Natural killer cell treated with Interleukin-12 subunit alpha and Interleukin-12 subunit beta and Interleukin-15 and Interleukin-18, amount 100 ng/mL, for 72 hours (primary cell): Measurements from ENCODE around the gene MSLN. TPM values are rescaled to one million over a fixed set of nuclear protein-coding genes. Genes with fewer than 3 reads are reported as not detected.
"Not testable (repeated sequence)": the region's sequence is repeated elsewhere in the genome, so short reads cannot be mapped to it uniquely, and the experiment has no call there.

Source experiments
- ATAC-seq, 2 donors: fragments of 150-1000 bp; cut with Tn5 transposase in 1 of 2; sonication (Bioruptor Pico), chemical (Tn5 transposase) in 1 of 2; 2 replicates each; pipeline ENCODE4 v1.10.0; 2021
- DNase-seq: peaks from one replicate; pipeline ENCODE4 v3.0.0; 2022; ENCODE audit warnings: low spot score
- H3K27ac Mint-ChIP-seq, 2 donors: 1 replicate in 1 of 2; 2 replicates in 1 of 2; pipeline ENCODE4 v1.8.0; 2022; ENCODE audit warnings: mixed read lengths in 2 of 2, mild to moderate bottlenecking in 1 of 2, moderate library complexity in 1 of 2
- H3K27me3 Mint-ChIP-seq, 2 donors: 1 replicate in 1 of 2; 2 replicates in 1 of 2; pipeline ENCODE4 v1.8.0; 2022; ENCODE audit warnings: mixed read lengths in 2 of 2
- H3K36me3 Mint-ChIP-seq: one replicate; pipeline ENCODE4 v1.8.0; 2022; ENCODE audit warnings: mixed read lengths
- H3K4me1 Mint-ChIP-seq, 2 donors: 1 replicate in 1 of 2; 2 replicates in 1 of 2; pipeline ENCODE4 v1.8.0; 2022; ENCODE audit warnings: low read depth in 2 of 2, mixed read lengths in 2 of 2, mild to moderate bottlenecking in 1 of 2
- H3K4me3 Mint-ChIP-seq: one replicate; pipeline ENCODE4 v1.8.0; 2022; ENCODE audit warnings: mixed read lengths
- H3K9me3 Mint-ChIP-seq: 2 replicates; pipeline ENCODE4 v1.8.0; 2022; ENCODE audit warnings: mixed read lengths
- total RNA-seq, 2 donors: library from RNA; stranded (reverse); gene quantifications; one replicate each; pipeline ENCODE4 v1.2.3, GENCODE V29; 2022

Gene MSLN
- total RNA-seq, 2 donors from 2014 or later: not detected

DNA sequence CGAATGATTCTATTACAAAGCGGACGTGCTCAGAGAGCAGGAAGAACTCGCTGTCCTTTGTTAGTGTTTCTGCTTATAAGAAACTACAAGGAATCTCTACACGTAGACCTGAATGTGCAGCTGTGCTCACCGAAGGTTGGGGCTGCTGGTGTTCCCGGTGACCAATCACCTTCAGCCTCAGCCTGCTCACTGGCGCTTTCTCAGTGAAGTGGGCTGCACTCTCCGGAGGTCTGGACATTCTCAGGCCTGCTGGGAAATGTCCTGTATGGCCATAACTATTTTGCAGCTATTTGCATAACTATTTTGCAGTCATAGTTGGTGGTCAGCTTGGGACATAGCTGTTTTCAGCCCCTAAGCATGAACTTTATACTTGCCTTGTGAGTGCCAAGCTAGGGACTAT is 10.0 kb upstream of the MSLN start:
- H3K27ac Mint-ChIP-seq: no peak overlapping the region
- H3K27me3 Mint-ChIP-seq: no peaks in the 10 kb centered on the region
- no peaks in the 10 kb centered on the region for H3K36me3 Mint-ChIP-seq
- H3K9me3 Mint-ChIP-seq: no peaks in the 10 kb centered on the region
- ATAC-seq: no peak
- DNase-seq: no peak
- no peak overlapping the region for H3K4me3 Mint-ChIP-seq
- H3K4me1 Mint-ChIP-seq: no peaks in the 10 kb centered on the region

DNA sequence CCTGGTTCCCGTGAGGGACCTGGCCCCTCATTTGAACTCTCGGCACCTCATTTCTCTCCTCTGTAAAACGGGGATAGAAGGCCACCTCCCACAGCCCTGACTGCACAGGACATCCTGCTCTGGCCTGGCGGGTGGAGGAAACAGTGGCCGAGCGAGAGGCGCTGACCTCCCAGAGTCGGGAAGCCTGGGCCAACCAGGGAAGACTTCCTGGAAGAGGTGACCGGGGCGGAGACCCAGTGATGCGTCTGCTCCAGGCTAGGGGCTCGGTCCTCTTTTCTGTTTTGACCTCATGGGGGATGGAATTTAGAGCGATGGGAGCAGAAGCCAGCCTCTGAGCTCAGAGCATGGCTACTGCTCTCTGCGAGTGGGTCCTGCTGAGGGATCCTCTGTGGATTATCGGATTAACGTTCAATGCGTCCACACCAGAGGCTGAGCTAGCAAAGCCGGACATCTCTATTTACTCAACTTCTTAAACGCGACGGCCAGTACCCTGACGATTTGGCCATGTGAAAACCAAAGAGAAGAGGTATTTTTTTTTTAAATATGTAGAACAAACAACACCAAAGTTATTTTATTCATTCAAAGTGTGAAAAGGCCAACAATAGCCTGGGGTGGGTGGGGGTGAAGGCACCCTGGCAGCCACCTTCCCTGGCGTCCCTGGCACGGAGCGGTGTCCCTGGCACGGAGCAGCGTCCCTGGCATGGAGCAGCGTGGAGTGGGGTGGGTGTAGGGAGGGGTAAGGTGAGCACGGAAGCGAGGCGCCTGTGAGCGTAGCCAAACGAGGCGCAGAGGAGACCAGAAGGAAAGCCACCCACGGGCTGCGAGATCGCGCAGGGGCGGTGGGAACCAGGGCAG is 9.2 kb upstream of the MSLN start:
- Mint-ChIP-seq H3K36me3 (no peaks in the 10 kb centered on the region), H3K4me1 (no peaks in the 10 kb centered on the region), H3K9me3 (no peaks in the 10 kb centered on the region), H3K4me3 (no peak overlapping the region), H3K27ac (no peak overlapping the region), H3K27me3 (peaks cover 0 to under 1% of the 10 kb centered on the region in 2 donors)
- ATAC-seq (peak in 1 of 2 donors; percentile 33), DNase-seq (no peak)

DNA sequence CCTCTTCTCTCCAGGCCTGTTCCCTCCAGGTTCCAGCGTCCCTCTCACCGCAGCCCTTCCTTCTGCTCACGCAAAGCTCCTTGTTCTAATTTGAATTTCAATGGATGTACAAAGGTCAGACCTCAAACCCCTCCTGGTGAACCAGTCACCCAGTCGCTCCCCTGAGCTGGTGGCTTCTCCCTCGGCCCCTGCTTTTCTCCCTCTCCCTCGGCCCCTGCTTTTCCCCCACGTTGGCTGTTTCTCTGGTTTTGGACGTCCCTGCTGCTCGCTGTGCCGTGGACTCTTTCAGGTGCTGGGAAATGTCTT is 8.6 kb upstream of the MSLN start:
- H3K36me3 Mint-ChIP-seq: no peaks in the 10 kb centered on the region
- no peak for ATAC-seq
- peaks cover 0 to 3% of the 10 kb centered on the region in 2 donors for H3K27me3 Mint-ChIP-seq
- H3K27ac Mint-ChIP-seq: no peak overlapping the region
- no peaks in the 10 kb centered on the region for H3K9me3 Mint-ChIP-seq
- H3K4me3 Mint-ChIP-seq: no peak overlapping the region
- H3K4me1 Mint-ChIP-seq: no peaks in the 10 kb centered on the region
- DNase-seq: no peak

DNA sequence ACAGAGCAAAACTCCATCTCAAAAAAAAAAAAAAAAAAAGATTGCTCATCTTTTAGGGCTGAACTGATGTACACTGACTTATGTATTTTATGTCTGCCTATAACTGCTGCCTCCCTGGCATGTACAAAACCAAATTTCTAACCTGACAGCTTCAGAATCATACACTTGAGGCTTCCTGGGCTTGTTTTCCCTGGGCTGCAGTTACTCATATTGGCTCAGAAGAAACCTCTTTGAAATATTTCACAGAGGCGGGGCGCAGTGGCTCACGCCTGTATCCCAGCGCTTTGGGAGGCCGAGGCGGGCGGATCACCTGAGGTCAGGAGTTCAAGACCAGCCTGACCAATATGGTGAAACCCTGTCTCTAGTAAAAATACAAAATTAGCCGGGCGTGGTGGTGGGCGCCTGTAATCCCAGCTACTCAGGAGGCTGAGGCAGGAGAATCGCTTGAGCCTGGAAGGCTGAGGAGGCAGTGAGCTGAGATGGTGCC is 6.4 kb upstream of the MSLN start:
- not testable (repeated sequence) for H3K36me3 Mint-ChIP-seq, H3K4me1 Mint-ChIP-seq, DNase-seq, H3K27me3 Mint-ChIP-seq, H3K9me3 Mint-ChIP-seq, H3K4me3 Mint-ChIP-seq, H3K27ac Mint-ChIP-seq, ATAC-seq

DNA sequence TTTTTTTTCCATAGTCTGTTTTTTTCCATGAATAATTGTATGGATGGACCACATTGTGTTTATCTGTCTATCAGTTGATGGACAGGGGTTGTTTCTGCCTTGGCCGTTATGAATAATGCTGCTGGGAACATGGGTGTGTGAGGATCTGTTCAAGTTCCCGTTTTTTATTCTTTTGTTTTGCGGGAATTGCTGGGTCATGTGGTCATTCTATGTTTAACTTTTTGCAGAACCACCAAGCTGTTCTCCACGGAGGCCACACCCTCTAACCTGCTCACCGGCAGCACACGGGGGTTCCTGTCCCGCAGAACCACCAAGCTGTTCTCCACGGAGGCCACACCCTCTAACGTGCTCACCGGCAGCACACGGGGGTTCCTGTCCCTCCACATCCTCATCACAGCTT is 5.9 kb upstream of the MSLN start:
- peaks cover 5 to 6% of the 10 kb centered on the region in 2 donors for H3K4me1 Mint-ChIP-seq
- no peak overlapping the region for H3K27ac Mint-ChIP-seq
- H3K27me3 Mint-ChIP-seq: peaks cover 3 to 8% of the 10 kb centered on the region in 2 donors
- no peak for ATAC-seq
- no peaks in the 10 kb centered on the region for H3K9me3 Mint-ChIP-seq
- DNase-seq: no peak
- no peaks in the 10 kb centered on the region for H3K36me3 Mint-ChIP-seq
- no peak overlapping the region for H3K4me3 Mint-ChIP-seq

DNA sequence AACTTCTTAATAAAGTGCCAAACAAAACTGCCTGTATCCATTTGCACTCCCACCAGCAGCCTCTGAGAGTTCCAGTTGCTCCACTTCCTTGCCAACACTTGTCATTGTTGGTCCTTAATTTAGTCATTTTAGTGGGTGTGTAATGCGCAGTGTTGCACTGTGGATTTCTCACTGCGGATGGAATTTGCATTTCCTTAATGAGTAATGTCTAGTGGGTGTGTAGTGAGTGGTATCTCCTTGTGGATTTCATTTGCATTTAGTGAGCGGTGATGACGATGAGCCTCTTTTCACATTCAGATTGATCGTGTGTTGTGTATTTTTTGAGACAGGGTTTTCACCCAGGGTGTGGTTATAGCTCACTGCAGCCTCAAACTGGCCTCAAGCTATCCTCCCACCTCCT is 4.1 kb upstream of the MSLN start:
- DNase-seq (no peak), ATAC-seq (no peak)
- Mint-ChIP-seq H3K36me3 (no peaks in the 10 kb centered on the region), H3K4me1 (peaks cover 5 to 6% of the 10 kb centered on the region in 2 donors), H3K4me3 (no peak overlapping the region), H3K27ac (no peak overlapping the region), H3K27me3 (peaks cover 3 to 8% of the 10 kb centered on the region in 2 donors), H3K9me3 (no peaks in the 10 kb centered on the region)

DNA sequence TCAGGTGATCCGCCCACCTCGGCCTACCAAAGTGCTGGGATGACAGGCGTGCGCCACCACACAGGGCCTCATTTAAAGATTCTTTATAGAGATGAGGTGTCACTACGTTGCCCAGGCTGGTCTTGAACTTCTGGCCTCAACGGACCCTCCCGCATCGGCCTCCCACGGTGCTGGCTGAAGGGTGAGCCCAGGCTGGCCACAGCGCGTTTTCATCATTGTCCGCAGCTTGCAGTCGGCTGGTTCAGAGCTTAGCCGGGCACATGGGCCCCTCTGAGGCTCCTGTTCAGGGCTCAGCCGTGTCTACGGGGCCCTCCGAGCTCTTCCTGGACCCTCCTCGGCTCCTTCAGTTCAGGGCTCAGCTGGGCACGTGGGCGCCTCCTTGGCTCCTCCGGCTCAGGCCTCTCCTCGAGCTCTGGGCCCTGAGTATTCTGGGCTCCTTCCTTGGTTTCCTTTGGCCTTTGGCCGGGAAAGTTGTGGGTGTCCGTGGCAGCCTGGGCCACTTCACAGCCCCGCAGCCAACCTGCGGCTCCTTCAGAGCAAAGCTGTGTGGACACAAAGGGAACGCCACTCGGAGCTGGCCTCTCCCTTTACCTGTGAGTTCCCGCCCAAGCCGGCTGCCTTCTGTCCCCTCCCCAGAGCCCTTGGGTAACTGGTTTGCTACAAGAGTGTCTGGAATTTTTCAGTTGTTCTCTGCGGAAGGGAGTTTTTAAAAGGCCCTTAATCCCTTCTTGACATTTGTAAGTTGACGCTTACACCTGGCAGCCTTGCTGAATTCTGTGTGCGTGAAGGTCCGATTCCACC is 1.2 kb upstream of the MSLN start:
- no peaks in the 10 kb centered on the region for H3K9me3 Mint-ChIP-seq
- no peak overlapping the region for H3K4me3 Mint-ChIP-seq
- H3K27ac Mint-ChIP-seq: no peak overlapping the region
- ATAC-seq: no peak
- H3K4me1 Mint-ChIP-seq: peaks cover 5 to 6% of the 10 kb centered on the region in 2 donors
- no peak for DNase-seq
- no peaks in the 10 kb centered on the region for H3K36me3 Mint-ChIP-seq
- H3K27me3 Mint-ChIP-seq: peaks cover 3 to 8% of the 10 kb centered on the region in 2 donors

DNA sequence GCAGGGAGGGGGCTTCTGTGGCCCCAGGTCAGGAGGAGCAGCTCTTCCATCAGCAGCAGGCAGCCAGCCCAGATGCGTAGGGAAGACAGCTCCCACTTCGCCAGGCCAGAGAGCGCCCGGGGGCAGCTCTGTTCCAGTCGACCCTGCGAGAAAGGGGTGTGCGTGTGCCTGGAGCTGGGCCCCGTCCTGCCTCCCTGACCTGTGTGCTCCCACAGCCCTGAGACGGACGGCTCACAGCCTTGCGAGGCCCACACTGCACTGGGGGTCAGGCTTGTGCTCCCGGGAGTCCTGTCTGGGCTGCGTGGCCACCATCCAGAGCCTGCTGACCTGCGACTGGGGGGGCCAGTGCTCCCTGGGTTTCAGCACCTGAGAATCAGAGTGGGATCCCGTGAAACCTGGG is 469 bp upstream of the MSLN start:
- H3K27ac Mint-ChIP-seq: no peak overlapping the region
- DNase-seq (no peak), ATAC-seq (no peak)
- no peaks in the 10 kb centered on the region for H3K36me3 Mint-ChIP-seq
- no peaks in the 10 kb centered on the region for H3K9me3 Mint-ChIP-seq
- no peak overlapping the region for H3K4me3 Mint-ChIP-seq
- peaks cover 5 to 6% of the 10 kb centered on the region in 2 donors for H3K4me1 Mint-ChIP-seq
- peaks cover 3 to 8% of the 10 kb centered on the region in 2 donors for H3K27me3 Mint-ChIP-seq

DNA sequence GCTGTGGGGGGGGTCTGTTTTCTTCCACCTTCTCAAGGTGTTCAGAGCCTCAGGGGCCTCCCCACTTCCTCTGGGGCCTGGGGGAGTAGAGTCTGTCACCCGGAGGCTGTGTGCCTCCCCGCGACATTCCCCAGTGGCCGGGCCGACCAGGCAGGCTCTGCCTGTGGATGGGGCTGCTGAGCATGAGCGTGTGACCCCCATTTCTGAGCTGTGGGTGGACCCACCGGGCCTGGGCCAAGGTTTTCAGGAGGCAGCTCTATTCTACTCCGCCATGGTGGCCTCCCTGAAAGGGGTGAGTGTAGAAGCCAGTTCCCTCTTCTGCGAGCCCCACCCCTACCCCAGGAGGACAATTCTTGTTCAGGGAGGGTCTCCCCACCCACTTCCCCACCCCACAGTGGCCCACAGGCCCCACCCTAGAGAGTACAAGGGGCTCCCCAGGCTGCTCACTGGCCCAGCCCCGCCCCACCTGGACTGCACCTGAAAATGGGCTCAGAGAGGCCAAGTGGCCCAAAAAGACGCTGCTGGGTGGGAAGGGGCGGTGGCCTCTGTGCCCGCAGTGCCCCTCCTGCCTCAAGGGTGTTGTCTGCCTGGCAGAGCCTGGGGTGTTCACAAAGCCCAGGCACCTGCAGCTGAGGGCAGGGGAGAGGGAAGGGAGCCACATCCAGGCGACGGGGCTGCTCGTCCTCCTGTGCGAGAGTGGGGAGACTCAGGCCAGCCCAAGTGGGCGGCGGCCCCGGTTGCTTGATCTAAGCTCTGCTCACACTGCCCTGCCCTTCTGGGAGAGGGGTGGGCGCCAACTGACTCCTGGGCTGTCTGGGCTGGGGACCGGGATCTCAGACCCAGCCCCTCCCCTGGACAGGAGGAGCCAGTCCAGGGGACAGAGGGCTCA is 1.3 kb downstream of the MSLN start:
- Mint-ChIP-seq H3K36me3 (no peaks in the 10 kb centered on the region), H3K27ac (no peak overlapping the region), H3K27me3 (peaks cover 0 to 8% of the 10 kb centered on the region in 2 donors), H3K4me3 (no peak overlapping the region), H3K4me1 (peaks cover 5 to 6% of the 10 kb centered on the region in 2 donors), H3K9me3 (no peaks in the 10 kb centered on the region)
- ATAC-seq (no peak), DNase-seq (no peak)

DNA sequence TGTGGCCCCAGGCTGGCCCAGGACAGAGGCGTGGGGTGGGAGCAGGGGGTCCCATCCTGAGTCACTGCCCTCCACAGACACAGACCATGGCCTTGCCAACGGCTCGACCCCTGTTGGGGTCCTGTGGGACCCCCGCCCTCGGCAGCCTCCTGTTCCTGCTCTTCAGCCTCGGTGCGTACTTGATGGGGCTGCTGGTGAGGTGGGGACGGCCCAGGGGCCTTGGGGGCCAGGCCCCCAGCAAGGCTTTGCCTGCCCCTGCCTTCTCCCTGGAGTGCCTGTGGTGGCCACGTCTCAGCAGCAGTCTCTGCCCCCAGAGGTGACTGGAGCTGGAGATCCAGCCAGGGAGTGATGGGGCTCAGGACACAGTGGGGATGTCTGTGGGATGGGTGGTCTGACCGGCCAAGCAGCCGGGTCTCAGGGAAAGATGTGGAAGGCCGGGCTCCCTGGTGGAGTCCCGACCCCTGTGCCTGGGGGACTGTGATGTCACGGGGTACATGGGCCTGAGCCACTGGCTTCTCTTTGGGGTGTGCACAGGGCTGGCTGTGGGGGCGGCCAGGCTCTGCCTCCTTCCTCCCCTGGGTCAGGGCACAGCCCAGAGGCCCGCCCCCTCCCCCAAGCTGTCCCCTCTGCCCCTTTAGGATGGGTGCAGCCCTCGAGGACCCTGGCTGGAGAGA is 2.2 kb downstream of the MSLN start:
- H3K4me3 Mint-ChIP-seq: no peak overlapping the region
- H3K4me1 Mint-ChIP-seq: peaks cover 2 to 3% of the 10 kb centered on the region in 2 donors
- no peaks in the 10 kb centered on the region for H3K9me3 Mint-ChIP-seq
- peaks cover 0 to 4% of the 10 kb centered on the region in 2 donors for H3K27me3 Mint-ChIP-seq
- ATAC-seq: no peak
- no peaks in the 10 kb centered on the region for H3K36me3 Mint-ChIP-seq
- no peak overlapping the region for H3K27ac Mint-ChIP-seq
- DNase-seq: no peak

DNA sequence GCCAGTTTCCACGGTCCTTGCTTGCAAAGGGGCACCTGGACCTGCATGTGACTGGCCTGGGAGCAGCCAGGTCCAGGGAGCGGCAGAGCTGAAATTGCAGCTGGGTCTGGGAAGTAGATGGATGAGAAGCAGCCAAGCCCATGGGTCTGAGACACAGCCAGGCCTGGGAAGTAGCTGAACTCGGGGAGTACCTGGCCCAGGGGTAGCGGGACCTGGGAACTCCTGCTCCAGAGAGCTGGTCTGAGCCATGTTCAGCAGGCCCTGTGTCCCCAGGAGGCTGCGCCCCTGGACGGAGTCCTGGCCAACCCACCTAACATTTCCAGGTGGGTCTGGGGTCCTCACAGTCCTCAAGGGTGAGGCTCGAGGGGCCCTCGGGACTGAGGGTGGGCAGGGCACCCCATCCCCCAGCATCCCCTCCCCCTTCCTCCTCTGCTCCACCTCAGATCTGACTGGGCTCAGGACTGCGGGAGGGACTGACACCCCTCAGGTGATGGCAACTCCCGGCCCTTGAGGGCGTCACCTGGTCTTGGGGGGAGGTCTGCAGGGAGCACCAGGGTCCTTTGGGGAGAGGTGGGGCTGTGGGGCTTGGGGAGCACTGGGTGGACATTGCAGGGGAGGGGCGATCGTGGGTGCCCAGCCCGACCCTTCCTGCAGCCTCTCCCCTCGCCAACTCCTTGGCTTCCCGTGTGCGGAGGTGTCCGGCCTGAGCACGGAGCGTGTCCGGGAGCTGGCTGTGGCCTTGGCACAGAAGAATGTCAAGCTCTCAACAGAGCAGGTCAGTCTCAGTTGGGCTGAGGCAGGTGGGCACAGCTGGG is 3.0 kb downstream of the MSLN start:
- Mint-ChIP-seq H3K36me3 (no peaks in the 10 kb centered on the region), H3K4me1 (no peaks in the 10 kb centered on the region), H3K27me3 (no peaks in the 10 kb centered on the region), H3K27ac (no peak overlapping the region), H3K4me3 (no peak overlapping the region), H3K9me3 (no peaks in the 10 kb centered on the region)
- no peak for DNase-seq
- no peak for ATAC-seq

DNA sequence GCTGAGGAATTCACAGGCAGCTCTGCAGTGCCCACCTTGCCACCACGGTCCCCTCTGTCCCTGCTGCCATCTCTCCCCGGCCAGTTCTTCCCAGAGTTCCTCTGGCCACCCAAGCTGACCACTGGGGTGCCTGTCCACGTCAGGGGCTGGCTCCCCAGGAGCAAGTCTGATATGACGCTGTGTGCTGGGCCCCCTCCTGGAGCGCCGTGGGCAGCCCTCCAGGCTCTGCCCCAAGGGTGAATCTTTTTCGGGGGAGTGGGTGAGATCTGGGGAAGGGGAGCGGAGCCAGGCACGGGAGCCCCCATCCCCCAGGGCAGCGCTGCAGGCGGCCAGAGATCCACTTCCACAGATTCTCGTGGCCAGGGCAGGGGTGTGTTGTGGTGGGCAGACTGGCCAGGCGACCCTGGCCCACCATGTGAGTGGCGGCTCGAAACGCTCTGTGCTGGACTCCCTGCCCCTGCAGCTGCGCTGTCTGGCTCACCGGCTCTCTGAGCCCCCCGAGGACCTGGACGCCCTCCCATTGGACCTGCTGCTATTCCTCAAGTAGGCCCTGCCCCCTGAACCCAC is 3.7 kb downstream of the MSLN start:
- no peak for DNase-seq

More for the DNA sequence above, 3.7 kb downstream of the MSLN start:
- H3K27me3 Mint-ChIP-seq: no peaks in the 10 kb centered on the region
- no peak overlapping the region for H3K4me3 Mint-ChIP-seq
- no peak overlapping the region for H3K27ac Mint-ChIP-seq
- H3K36me3 Mint-ChIP-seq: no peaks in the 10 kb centered on the region
- H3K9me3 Mint-ChIP-seq: no peaks in the 10 kb centered on the region
- H3K4me1 Mint-ChIP-seq: no peaks in the 10 kb centered on the region
- no peak for ATAC-seq
